WTC11 (cell line): Measurements from ENCODE around the gene THSD4. TPM values are rescaled to one million over a fixed set of nuclear protein-coding genes. Genes with fewer than 3 reads are reported as not detected.

Experiments
- ATAC-seq: fragments of 200-7000 bp; cut with Tn5 transposase; 2 replicates; pipeline ENCODE4 v1.10.0; 2021; ENCODE audit warnings: mild to moderate bottlenecking, moderate library complexity
- CTCF ChIA-PET: fragments of 300-600 bp; sonication (Branson Sonifier 250); formaldehyde crosslinking; loops from one replicate; lab custom pipeline; 2021; ENCODE audit warnings: antibody characterized with exemption; lab: Charles Lee
- POLR2A ChIA-PET: fragments of 350-600 bp; sonication (Branson Sonifier 250); formaldehyde crosslinking; loops from one replicate; lab custom pipeline; 2021; ENCODE audit warnings: antibody characterized with exemption; lab: Charles Lee
- DNase-seq: peaks from one replicate; pipeline ENCODE4 v3.0.0; 2021; ENCODE audit warnings: low spot score
- H3K27ac Mint-ChIP-seq: 2 replicates; pipeline ENCODE4 v1.8.0; 2021; ENCODE audit warnings: mixed read lengths
- H3K27me3 Mint-ChIP-seq: 2 replicates; pipeline ENCODE4 v1.8.0; 2021; ENCODE audit warnings: low read depth, mild to moderate bottlenecking, moderate library complexity, mixed read lengths
- H3K36me3 Mint-ChIP-seq: 2 replicates; pipeline ENCODE4 v1.8.0; 2021; ENCODE audit warnings: mixed read lengths
- H3K4me1 Mint-ChIP-seq: 2 replicates; pipeline ENCODE4 v1.8.0; 2022; ENCODE audit warnings: mixed read lengths
- H3K4me3 Mint-ChIP-seq: 2 replicates; pipeline ENCODE4 v1.8.0; 2021; ENCODE audit warnings: mild to moderate bottlenecking, moderate library complexity, mixed read lengths
- H3K9me3 Mint-ChIP-seq: 2 replicates; pipeline ENCODE4 v1.8.0; 2021; ENCODE audit warnings: mixed read lengths
- CBFB ChIP-seq: sonication (generic); formaldehyde crosslinking; IDR thresholded peaks from 2 replicates; pipeline ENCODE4 v1.8.1; 2022; ENCODE audit warnings: mild to moderate bottlenecking, low read depth, missing genetic modification reagents
- EMX1 ChIP-seq: fragments of 250-450 bp; sonication (Bioruptor Pico); IDR thresholded peaks from 2 replicates; pipeline ENCODE4 v1.8.0; 2021; ENCODE audit warnings: mild to moderate bottlenecking
- JAZF1 ChIP-seq: fragments of 250-450 bp; sonication (Bioruptor Pico); IDR thresholded peaks from 2 replicates; pipeline ENCODE4 v1.9.0; 2021; ENCODE audit warnings: moderate library complexity, mild to moderate bottlenecking, inconsistent platforms
- KAT7 ChIP-seq: sonication (generic); formaldehyde crosslinking; IDR thresholded peaks from 2 replicates; pipeline ENCODE4 v1.8.1; 2023; ENCODE audit warnings: missing genetic modification reagents, mild to moderate bottlenecking, borderline replicate concordance
- NFYB ChIP-seq: sonication (generic); formaldehyde crosslinking; conservative IDR thresholded peaks from 2 replicates; pipeline ENCODE4 v1.8.0; 2022; ENCODE audit warnings: low read depth, missing genetic modification reagents
- NR2C2 ChIP-seq: sonication (generic); formaldehyde crosslinking; IDR thresholded peaks from 2 replicates; pipeline ENCODE4 v1.8.0; 2022; ENCODE audit warnings: mild to moderate bottlenecking, missing genetic modification reagents
- OVOL2 ChIP-seq: fragments of 250-450 bp; sonication (Bioruptor Pico); IDR thresholded peaks from 2 replicates; pipeline ENCODE4 v1.9.0; 2021; ENCODE audit warnings: mild to moderate bottlenecking, borderline replicate concordance
- RELA ChIP-seq: sonication (generic); formaldehyde crosslinking; IDR thresholded peaks from 2 replicates; pipeline ENCODE4 v1.8.1; 2022; ENCODE audit warnings: missing genetic modification reagents, mild to moderate bottlenecking, borderline replicate concordance
- RORB ChIP-seq: fragments of 250-450 bp; sonication (Bioruptor Pico); IDR thresholded peaks from 2 replicates; pipeline ENCODE4 v1.9.0; 2021; ENCODE audit warnings: mild to moderate bottlenecking
- SMAD3 ChIP-seq: sonication (generic); formaldehyde crosslinking; IDR thresholded peaks from 2 replicates; pipeline ENCODE4 v1.8.0; 2022; ENCODE audit warnings: missing genetic modification reagents, mild to moderate bottlenecking, borderline replicate concordance
- SP1 ChIP-seq: sonication (generic); formaldehyde crosslinking; conservative IDR thresholded peaks from 2 replicates; pipeline ENCODE4 v1.8.1; 2022; ENCODE audit warnings: missing genetic modification reagents
- TEAD1 ChIP-seq: sonication (generic); formaldehyde crosslinking; IDR thresholded peaks from 2 replicates; pipeline ENCODE4 v1.8.0; 2022; ENCODE audit warnings: mild to moderate bottlenecking, missing genetic modification reagents
- ZNF121 ChIP-seq: sonication (generic); formaldehyde crosslinking; IDR thresholded peaks from 2 replicates; pipeline ENCODE4 v1.8.0; 2023; ENCODE audit warnings: missing genetic modification reagents
- ZNF138 ChIP-seq: sonication (generic); formaldehyde crosslinking; conservative IDR thresholded peaks from 2 replicates; pipeline ENCODE4 v1.8.1; 2022; ENCODE audit warnings: mild to moderate bottlenecking, moderate library complexity, missing genetic modification reagents
- ZNF396 ChIP-seq: fragments of 250-450 bp; sonication (Bioruptor Pico); IDR thresholded peaks from 2 replicates; pipeline ENCODE4 v1.8.0; 2021; ENCODE audit warnings: mild to moderate bottlenecking, moderate library complexity, borderline replicate concordance
- total RNA-seq: library from RNA; stranded (reverse); gene quantifications from 3 replicates; pipeline ENCODE4 v1.2.3, GENCODE V29; 2021
- TF ChIP-seq, protein P1 (sequence below): fragments of 200-600 bp; IDR thresholded peaks from 2 replicates; pipeline ENCODE4 v1.8.0; 2022; ENCODE audit warnings: antibody characterized with exemption
- TF ChIP-seq, protein P2 (sequence below): sonication (generic); formaldehyde crosslinking; IDR thresholded peaks from 2 replicates; pipeline ENCODE4 v1.8.1; 2022; ENCODE audit warnings: missing genetic modification reagents, borderline replicate concordance
- TF ChIP-seq, protein P3 (sequence below): sonication (generic); formaldehyde crosslinking; IDR thresholded peaks from 2 replicates; pipeline ENCODE4 v1.8.0; 2023; ENCODE audit warnings: missing genetic modification reagents
- TF ChIP-seq, protein P4 (sequence below): sonication (generic); formaldehyde crosslinking; IDR thresholded peaks from 2 replicates; pipeline ENCODE4 v1.8.1; 2023; ENCODE audit warnings: mild to moderate bottlenecking, missing genetic modification reagents, moderate library complexity
- TF ChIP-seq, protein P5 (sequence below): fragments of 250-450 bp; sonication (Bioruptor Pico); IDR thresholded peaks from 2 replicates; pipeline ENCODE4 v1.9.0; 2021; ENCODE audit warnings: moderate library complexity, mild to moderate bottlenecking, inconsistent platforms, borderline replicate concordance
- TF ChIP-seq, protein P6 (sequence below): fragments of 250-450 bp; sonication (Bioruptor Pico); conservative IDR thresholded peaks from 2 replicates; pipeline ENCODE4 v1.9.0; 2021; ENCODE audit warnings: mild to moderate bottlenecking
- TF ChIP-seq, protein P7 (sequence below): sonication (generic); formaldehyde crosslinking; IDR thresholded peaks from 2 replicates; pipeline ENCODE4 v1.8.1; 2023; ENCODE audit warnings: mild to moderate bottlenecking, moderate library complexity, missing genetic modification reagents

THSD4 gene
- total RNA-seq, 1 experiment from 2014 or later: 7.8 TPM

DNA sequence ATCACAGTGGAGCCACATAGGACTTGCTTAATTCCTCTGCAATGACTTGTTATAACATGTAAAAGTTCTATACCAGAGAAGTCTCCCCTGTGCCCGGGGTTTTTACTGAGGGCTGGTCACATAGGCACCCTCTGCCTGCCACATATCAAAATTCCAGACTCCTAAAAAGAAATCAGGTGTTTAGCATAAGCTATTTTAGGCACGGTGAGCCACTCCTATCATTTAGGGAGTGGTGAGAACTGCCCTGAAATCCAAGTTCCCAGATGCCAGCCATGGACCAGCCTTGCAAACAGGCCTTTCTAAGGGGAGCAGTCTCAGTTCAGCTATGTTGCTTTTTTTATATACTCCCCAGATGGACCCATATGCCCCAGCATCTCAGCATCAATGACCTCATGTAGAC lies 130.3 kb downstream of the THSD4 start (continued):
- TF ChIP-seq, protein P1, sequence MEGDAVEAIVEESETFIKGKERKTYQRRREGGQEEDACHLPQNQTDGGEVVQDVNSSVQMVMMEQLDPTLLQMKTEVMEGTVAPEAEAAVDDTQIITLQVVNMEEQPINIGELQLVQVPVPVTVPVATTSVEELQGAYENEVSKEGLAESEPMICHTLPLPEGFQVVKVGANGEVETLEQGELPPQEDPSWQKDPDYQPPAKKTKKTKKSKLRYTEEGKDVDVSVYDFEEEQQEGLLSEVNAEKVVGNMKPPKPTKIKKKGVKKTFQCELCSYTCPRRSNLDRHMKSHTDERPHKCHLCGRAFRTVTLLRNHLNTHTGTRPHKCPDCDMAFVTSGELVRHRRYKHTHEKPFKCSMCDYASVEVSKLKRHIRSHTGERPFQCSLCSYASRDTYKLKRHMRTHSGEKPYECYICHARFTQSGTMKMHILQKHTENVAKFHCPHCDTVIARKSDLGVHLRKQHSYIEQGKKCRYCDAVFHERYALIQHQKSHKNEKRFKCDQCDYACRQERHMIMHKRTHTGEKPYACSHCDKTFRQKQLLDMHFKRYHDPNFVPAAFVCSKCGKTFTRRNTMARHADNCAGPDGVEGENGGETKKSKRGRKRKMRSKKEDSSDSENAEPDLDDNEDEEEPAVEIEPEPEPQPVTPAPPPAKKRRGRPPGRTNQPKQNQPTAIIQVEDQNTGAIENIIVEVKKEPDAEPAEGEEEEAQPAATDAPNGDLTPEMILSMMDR: no peak
- TF ChIP-seq OVOL2 (no peak), ZNF396 (CRISPR knock-in tag) (no peak), EMX1 (CRISPR knock-in tag) (no peak), RELA (CRISPR knock-in tag) (no peak), ZNF121 (CRISPR knock-in tag) (no peak), KAT7 (CRISPR knock-in tag) (no peak)
- TF ChIP-seq, protein P2, sequence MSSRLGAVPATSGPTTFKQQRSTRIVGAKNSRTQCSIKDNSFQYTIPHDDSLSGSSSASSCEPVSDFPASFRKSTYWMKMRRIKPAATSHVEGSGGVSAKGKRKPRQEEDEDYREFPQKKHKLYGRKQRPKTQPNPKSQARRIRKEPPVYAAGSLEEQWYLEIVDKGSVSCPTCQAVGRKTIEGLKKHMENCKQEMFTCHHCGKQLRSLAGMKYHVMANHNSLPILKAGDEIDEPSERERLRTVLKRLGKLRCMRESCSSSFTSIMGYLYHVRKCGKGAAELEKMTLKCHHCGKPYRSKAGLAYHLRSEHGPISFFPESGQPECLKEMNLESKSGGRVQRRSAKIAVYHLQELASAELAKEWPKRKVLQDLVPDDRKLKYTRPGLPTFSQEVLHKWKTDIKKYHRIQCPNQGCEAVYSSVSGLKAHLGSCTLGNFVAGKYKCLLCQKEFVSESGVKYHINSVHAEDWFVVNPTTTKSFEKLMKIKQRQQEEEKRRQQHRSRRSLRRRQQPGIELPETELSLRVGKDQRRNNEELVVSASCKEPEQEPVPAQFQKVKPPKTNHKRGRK (CRISPR knock-in tag): no peak
- TF ChIP-seq, protein P3, sequence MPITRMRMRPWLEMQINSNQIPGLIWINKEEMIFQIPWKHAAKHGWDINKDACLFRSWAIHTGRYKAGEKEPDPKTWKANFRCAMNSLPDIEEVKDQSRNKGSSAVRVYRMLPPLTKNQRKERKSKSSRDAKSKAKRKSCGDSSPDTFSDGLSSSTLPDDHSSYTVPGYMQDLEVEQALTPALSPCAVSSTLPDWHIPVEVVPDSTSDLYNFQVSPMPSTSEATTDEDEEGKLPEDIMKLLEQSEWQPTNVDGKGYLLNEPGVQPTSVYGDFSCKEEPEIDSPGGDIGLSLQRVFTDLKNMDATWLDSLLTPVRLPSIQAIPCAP (CRISPR knock-in tag): no peak
- TF ChIP-seq, protein P4, sequence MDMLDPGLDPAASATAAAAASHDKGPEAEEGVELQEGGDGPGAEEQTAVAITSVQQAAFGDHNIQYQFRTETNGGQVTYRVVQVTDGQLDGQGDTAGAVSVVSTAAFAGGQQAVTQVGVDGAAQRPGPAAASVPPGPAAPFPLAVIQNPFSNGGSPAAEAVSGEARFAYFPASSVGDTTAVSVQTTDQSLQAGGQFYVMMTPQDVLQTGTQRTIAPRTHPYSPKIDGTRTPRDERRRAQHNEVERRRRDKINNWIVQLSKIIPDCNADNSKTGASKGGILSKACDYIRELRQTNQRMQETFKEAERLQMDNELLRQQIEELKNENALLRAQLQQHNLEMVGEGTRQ (CRISPR knock-in tag): no peak

DNA sequence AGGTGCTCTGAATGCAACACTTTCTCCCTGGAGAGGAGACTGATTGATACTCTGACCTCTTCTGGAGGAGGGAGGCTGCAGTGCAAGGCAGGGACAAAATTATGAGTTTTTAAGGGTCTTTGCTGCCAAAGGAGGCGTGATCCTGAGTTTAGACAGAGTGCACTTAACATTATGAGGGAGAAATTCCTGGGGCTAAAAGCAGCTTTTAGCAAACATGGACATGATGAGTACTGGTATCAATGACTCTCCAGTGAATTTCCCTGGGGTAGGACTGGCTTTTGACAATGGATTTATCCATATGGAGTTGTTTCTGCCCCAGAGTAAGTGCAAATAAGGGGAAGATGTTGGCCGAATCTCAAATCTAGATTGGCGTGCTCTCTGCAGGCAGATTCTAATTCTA lies 133.1 kb downstream of the THSD4 start:
- Mint-ChIP-seq H3K9me3 (no peaks in the 10 kb centered on the region), H3K4me3 (no peak overlapping the region)
- TF ChIP-seq, protein P3 (CRISPR knock-in tag): no peak
- TF ChIP-seq ZNF138 (no peak), NR2C2 (CRISPR knock-in tag) (no peak)
- TF ChIP-seq, all 79 proteins: peak for 0
- Mint-ChIP-seq H3K27me3 (no peaks in the 10 kb centered on the region), H3K27ac (no peak overlapping the region), H3K36me3 (no peaks in the 10 kb centered on the region), H3K4me1 (no peaks in the 10 kb centered on the region)
- CTCF ChIA-PET: interaction anchor here (1.0 kb wide), 1 partner anchor 8 kb away, joined by 3 read pairs; no protein-coding TSS in a partner anchor
- POLR2A ChIA-PET: no interaction called here
- ATAC-seq: no peak
- no peak for DNase-seq

DNA sequence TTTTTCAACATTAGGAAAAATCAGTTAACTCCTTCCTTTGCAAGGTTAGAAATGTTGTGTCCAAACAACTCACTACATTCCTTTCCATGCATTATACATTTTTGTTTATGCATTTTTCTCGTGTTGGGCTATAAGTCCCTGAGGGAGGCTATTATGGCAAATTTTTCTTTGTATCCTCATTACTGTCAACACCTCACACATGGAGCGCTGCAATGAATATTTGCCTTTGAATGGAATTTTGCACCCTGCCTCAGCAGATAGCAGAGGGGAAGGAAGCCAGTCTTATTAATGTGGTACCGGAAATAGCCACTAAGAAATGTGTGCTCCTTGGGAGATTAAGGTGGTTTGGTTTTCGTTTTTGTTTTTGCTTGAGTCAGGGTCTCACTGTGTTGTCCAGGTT lies 134.7 kb downstream of the THSD4 start:
- no peak for DNase-seq
- POLR2A ChIA-PET: no interaction called here

More for the DNA sequence above, 134.7 kb downstream of the THSD4 start:
- Mint-ChIP-seq H3K27me3 (no peaks in the 10 kb centered on the region), H3K9me3 (no peaks in the 10 kb centered on the region), H3K36me3 (no peaks in the 10 kb centered on the region), H3K27ac (no peak overlapping the region; the same call in 1 of the 2 replicates), H3K4me3 (no peak overlapping the region), H3K4me1 (no peaks in the 10 kb centered on the region)
- CTCF ChIA-PET: no interaction called here
- TF ChIP-seq, protein P5, sequence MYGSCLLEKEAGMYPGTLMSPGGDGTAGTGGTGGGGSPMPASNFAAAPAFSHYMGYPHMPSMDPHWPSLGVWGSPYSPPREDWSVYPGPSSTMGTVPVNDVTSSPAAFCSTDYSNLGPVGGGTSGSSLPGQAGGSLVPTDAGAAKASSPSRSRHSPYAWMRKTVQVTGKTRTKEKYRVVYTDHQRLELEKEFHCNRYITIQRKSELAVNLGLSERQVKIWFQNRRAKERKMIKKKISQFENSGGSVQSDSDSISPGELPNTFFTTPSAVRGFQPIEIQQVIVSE (CRISPR knock-in tag): no peak
- TF ChIP-seq CBFB: no peak
- no peak for TF ChIP-seq JAZF1 (CRISPR knock-in tag)
- no peak for TF ChIP-seq SMAD3 (CRISPR knock-in tag)
- no peak for TF ChIP-seq ZNF121 (CRISPR knock-in tag)
- TF ChIP-seq, protein P6, sequence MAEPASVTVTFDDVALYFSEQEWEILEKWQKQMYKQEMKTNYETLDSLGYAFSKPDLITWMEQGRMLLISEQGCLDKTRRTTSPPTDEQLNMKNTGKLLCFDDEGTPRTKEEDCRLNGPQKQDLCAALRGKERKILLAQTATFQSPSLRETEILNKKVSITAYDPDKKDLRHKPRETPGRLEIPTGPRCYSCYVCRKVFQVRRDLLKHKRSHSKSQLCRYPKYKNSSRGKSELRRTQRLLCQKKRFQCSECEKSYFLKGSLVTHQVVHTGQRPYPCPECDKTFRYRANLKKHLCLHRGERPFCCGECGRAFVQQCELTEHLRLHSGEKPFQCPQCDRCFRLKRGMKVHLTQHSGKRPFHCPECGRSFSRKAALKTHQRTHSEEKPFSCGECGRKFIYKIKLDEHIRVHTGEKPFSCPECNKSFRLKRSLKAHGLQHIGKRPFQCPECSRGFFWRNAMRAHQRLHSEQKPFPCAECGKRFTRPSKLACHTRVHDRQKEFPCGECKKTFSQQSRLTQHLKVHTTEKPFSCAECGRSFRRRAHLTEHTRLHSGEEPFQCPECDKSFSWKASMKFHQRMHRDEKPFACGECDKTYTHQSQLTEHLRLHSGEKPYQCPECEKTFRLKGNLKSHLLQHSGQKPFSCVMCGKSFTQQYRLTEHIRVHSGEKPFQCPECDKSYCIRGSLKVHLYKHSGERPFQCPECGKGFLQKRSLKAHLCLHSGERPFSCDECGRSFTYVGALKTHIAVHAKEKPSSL (CRISPR knock-in tag): no peak
- TF ChIP-seq RORB (CRISPR knock-in tag): no peak
- TF ChIP-seq, protein P7, sequence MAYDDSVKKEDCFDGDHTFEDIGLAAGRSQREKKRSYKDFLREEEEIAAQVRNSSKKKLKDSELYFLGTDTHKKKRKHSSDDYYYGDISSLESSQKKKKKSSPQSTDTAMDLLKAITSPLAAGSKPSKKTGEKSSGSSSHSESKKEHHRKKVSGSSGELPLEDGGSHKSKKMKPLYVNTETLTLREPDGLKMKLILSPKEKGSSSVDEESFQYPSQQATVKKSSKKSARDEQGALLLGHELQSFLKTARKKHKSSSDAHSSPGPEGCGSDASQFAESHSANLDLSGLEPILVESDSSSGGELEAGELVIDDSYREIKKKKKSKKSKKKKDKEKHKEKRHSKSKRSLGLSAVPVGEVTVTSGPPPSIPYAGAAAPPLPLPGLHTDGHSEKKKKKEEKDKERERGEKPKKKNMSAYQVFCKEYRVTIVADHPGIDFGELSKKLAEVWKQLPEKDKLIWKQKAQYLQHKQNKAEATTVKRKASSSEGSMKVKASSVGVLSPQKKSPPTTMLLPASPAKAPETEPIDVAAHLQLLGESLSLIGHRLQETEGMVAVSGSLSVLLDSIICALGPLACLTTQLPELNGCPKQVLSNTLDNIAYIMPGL (CRISPR knock-in tag): no peak
- no peak for TF ChIP-seq NFYB
- TF ChIP-seq TEAD1 (CRISPR knock-in tag): no peak
- TF ChIP-seq SP1: no peak
- no peak for ATAC-seq
